WTC11 (cell line): Measurements from ENCODE around the gene ARPC1B.

ENCODE experiments used
- NR1H2 ChIP-seq: sonication (generic); formaldehyde crosslinking; IDR thresholded peaks from 2 replicates; pipeline ENCODE4 v1.9.0; 2021; ENCODE audit warnings: mild to moderate bottlenecking, moderate library complexity, missing genetic modification reagents
- SP1 ChIP-seq: sonication (generic); formaldehyde crosslinking; conservative IDR thresholded peaks from 2 replicates; pipeline ENCODE4 v1.8.1; 2022; ENCODE audit warnings: missing genetic modification reagents
- TP53 ChIP-seq: sonication (generic); formaldehyde crosslinking; IDR thresholded peaks from 2 replicates; pipeline ENCODE4 v1.8.1; 2023; ENCODE audit warnings: mild to moderate bottlenecking, missing genetic modification reagents
- TF ChIP-seq, protein P1 (sequence below): fragments of 200-600 bp; IDR thresholded peaks from 2 replicates; pipeline ENCODE4 v1.8.0; 2022; ENCODE audit warnings: antibody characterized with exemption

DNA sequence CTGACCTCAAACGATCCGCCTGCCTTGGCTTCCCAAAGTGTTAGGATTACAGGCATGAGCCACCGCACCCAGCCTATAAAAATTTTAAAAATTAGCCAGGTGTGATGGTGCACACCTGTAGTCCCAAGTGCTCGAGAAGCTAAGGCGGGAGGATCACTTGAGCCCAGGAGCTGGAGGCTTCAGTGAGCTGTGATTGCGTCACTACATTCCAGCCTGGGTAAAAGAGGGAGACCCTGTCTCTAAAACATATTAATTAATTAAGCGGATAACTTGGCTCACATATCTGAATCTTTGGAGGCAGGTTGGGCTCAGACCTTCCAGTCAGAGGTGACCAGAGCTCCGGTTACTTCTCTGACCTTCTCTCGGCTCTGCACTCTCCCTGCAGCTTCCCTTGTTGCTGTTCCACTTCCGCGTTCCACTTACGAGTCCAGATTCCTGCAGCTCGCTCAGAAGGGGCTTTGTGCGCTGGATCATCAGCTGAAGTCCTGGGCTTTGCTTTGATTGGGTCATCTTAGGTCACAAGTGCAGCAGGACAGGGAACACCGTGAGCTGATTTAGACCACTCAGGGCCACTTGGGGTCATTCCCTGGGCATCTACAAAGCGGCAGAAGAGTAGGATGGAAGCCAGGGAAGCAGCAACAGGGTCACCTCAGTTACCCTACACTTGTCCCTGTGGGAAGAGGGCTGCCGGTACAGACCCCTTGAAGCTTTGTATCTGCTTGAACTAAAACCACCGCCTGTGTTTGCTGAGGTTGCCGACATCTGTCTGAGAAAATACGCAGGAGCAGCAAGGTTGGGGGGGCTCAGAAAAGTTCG, 2.0 kb upstream of the ARPC1B start:
- TF ChIP-seq TP53 (CRISPR knock-in tag) (no peak), NR1H2 (CRISPR knock-in tag) (no peak), SP1 (no peak)
- TF ChIP-seq, protein P1, sequence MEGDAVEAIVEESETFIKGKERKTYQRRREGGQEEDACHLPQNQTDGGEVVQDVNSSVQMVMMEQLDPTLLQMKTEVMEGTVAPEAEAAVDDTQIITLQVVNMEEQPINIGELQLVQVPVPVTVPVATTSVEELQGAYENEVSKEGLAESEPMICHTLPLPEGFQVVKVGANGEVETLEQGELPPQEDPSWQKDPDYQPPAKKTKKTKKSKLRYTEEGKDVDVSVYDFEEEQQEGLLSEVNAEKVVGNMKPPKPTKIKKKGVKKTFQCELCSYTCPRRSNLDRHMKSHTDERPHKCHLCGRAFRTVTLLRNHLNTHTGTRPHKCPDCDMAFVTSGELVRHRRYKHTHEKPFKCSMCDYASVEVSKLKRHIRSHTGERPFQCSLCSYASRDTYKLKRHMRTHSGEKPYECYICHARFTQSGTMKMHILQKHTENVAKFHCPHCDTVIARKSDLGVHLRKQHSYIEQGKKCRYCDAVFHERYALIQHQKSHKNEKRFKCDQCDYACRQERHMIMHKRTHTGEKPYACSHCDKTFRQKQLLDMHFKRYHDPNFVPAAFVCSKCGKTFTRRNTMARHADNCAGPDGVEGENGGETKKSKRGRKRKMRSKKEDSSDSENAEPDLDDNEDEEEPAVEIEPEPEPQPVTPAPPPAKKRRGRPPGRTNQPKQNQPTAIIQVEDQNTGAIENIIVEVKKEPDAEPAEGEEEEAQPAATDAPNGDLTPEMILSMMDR = no peak
